NCI-H748 (cell line): ENCODE data around the gene PPARG.
"Not testable (repeated sequence)": the region's sequence is repeated elsewhere in the genome, so short reads cannot be mapped to it uniquely, and the experiment has no call there.

ENCODE experiments used
- DNase-seq: peaks from one replicate; lab custom pipeline; 2025; ENCODE audit not compliant: unreplicated experiment; lab: John Stamatoyannopoulos, UW

The PPARG gene

DNA sequence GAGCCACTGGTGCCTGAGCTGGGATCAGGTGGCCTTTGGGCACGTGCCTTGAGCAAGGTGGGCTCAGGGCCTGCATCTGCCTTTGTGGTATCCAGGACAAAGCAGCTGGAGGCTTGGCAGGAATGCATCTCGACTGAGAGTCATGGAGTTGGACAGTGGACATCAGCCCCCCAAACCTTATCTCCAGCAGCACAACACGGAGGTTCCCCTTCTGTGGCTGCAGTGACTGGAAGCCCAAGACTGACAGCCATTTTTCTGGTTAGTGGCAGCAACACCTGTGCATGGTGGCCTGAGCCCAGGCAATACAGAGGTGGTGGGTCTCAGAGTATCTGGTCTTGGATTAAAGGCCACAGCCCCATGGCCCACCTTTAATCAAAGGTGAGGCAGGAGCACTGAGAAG, 167.6 kb downstream of the PPARG start:
- no peak for DNase-seq

- DNase-seq, result not testable (repeated sequence)
Measured at GRCh38 chr3:12457380-12457779, 168.5 kb downstream of the PPARG start.

DNA sequence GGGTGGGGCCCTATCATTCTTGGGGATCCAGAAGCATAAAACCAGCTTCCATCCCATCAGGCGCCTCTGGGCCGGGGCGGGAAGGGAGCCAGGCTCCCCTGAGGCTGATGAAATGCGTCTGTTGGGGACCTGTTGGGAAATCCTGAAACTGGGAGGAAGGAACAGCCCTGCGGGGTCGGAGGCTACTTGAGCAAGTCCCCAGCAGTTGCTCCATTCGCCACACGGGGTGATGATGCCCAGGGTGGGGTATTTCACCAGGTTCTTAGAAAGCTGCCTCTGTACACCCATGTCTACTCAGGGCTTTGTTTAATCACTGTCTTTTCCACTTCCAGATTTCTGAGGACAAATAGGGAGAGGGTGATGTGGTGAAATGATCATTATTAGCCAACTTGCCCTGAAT, 170.0 kb downstream of the PPARG start:
- no peak for DNase-seq

GRCh38 chr3:12460127-12460526, 171.3 kb downstream of the PPARG start:
- DNase-seq, result no peak

DNA sequence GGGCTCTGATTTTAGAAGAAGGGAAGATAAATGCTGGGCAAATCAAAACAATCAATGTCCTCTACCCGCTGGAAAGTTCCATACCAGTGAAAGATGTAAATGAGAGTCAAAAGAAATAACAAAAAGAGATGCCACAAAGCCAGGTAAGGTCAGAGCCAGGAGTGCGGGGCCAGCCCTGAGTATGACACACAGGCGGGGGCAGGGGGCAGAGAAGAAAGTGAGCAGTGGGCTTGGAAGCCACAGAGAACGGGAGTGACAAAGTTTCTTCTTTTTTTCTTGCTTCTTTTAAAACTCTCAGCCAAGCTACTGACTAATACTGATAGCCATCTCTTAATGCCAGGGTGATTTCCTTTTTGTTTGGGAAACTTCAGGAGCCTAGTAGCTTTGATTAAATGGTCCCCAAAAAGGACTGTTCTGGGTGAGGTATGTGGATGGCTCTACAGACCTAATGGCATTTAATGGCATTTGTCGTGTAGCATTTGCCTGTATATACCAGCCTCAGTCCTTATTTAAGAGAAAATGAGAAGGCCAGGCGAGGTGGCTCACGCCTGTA, 172.3 kb downstream of the PPARG start:
- no peak for DNase-seq

GRCh38 chr3:12462159-12462947, 173.5 kb downstream of the PPARG start:
- DNase-seq, result no peak

GRCh38 chr3:12463686-12464085, 174.8 kb downstream of the PPARG start:
- DNase-seq, result no peak

DNA sequence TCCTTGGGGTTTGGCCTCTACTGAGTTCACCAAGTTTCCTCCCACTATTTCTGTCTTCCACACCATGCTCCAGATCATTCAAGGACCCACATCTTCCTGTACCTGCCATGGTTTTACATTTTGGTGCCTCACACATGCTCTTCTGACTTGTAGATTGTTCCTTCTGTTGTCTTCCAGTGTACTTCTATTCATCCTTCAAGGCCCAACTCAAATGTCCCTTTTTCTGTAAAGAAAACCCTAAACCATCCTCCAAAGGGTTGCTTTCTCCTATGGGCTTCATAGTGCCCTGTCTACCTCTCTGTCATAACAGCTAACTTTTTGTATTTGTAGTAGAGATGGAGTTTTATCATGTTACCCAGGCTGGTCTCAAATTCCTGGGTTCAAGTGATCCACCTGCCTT, 175.3 kb downstream of the PPARG start:
- DNase-seq, result no peak

- DNase-seq, result no peak
Measured at GRCh38 chr3:12465151-12465835, 176.4 kb downstream of the PPARG start.

DNA sequence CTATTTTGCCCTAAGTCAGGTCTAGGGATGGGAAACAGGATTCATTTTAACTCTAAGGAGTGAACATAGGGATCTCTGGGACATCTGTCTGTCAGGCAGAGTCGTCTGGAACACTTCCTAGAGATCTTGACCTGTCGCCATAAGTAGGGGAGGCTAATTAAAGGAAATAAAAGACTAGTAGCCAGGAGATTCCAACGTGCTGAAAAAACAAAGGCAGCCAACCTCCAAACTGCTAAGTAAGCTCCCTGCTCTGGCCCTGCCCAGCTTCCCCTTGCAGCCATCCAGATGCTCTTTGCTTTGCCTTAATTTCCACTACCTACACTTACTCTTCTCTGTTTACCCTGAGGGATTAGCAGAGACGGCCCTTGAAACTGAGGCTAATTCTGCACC, 177.0 kb downstream of the PPARG start:
- DNase-seq, result no peak

- DNase-seq, result peak; percentile 16
Measured at GRCh38 chr3:12467746-12468145, 178.9 kb downstream of the PPARG start.

DNA sequence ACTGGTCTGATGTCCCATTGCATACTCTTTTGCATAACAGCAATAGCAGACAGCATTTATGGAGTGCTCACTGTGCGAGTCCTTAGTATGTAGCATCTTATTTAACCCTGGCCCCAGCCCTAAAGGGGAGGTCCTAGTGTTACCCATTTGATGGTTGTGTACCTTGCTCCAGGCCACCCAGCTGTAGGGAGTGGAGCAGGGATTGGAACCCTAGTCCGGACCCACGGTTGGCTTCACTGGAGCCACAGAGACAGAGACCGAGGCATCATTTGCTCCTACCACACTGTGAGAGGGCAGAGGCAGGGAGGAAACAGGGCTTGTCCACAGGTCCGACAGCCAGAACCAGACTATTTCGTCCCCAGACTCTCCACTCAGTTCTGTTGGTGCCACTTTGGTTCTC, 179.4 kb downstream of the PPARG start:
- no peak for DNase-seq

GRCh38 chr3:12468757-12469156, 179.9 kb downstream of the PPARG start:
- no peak for DNase-seq

DNA sequence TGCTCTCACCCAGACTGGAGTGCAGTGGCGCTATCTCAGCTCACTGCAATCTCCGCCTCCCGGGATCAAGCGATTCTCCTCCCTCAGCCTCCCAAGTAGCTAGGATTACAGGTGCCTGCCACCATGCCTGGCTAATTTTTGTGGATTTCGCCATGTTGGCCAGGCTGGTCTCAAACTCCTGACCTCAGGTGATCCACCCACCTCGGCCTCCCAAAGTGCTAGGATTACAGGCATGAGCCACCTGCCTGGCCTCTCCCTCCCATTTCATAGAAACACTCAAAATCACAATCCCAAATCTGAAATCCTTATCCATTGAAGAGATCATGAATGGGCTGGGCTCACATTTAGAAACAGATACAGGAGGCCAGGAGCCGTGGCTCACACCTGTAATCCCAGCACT, 180.4 kb downstream of the PPARG start:
- not testable (repeated sequence) for DNase-seq

DNA sequence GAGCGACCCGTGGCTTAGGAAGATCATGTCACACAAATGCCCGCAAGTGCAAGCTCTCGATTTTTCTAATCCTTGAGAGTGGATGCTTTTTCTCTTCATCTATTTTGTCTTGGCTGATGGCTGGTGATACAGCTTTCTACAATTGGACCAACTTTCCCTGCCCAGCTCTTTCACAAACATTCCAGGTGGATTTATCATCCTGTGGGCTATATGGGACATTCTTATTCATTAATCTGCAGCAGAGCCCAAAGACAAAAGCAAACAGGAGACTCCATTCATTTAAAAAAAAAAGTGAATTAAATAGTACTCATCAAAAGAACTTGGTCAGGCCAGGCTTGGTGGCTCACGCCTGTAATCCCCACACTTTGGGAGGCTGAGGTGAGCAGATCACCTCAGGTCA, 181.2 kb downstream of the PPARG start:
- no peak for DNase-seq

DNA sequence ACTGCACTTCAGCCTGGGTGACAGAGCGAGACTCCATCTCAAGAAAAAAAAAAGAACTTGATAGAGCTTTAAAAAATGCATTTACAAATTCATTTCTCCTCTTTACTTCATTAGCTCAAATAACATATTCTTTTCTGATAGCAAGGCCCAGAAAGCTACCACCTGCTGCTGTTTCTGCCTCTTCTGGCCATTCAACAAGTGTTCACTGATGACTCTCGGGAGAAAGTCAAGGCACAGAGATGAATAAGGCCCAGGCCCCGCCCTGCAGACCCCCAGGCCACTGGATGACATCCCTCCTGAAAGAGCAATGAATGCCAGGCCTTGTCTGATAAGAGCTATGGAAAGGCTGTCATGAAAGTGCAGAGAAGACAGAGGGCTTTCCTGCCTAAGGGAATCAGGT, 181.8 kb downstream of the PPARG start:
- no peak for DNase-seq

DNA sequence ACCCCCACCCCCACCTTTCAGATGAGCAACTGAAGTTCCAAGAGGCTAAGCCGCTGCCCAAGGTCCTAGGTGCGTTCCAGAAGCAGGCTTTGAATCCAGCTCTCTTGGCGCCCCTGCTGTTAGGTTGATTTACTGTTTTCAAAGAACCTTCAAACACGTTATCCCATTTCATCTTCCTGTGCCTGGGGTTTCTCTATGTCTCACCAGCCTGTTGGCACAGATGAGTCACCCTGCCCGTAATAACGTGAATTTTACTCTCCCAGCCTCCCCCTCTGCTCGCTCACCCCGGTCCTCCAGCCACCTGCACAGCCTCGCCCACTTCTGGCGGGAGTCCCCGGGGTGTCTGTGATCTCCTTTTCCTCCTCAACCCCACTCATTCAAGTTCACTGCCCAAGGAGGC, 182.4 kb downstream of the PPARG start:
- no peak for DNase-seq

- no peak for DNase-seq
Measured at GRCh38 chr3:12472000-12472610, 183.2 kb downstream of the PPARG start.

DNA sequence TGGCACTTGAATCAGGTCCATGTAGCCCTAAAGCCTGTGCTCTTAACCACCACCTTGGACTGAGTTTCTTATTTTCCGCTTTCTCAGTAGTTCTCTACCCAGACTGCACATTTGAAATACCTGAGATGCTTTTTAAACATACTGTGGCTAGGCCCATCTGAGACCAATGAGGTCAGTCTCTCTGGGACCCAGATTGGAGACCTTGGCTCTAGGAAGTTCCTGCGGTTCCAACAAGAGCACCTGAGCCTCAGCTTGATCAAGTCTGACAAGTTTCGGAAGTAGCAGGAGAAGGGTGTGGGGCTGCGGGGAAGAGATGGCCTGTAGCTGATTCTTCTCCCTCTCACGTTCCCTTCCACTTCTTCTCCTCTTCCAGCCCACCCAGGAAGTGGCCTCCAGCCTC, 183.9 kb downstream of the PPARG start:
- no peak for DNase-seq

DNA sequence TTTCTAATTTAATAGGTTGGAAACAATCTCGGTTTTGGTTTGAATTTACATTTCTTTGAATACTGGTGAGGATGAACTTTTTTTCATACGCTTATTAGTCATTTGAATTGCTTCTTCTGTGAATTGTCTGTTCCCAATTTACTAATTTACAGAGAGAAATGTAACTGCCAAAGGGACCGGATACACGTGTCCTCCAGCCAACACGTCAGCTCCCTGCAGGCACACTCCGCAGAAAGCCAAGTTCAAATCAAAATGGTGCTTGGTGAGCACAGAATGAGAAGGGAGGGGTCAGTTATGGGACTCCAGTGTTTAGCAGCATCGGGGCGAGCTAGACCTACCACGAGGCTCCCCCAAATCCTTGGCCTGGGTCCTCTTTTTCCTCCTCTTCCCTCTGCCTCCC, 184.6 kb downstream of the PPARG start:
- DNase-seq, result no peak

- DNase-seq, result no peak
Measured at GRCh38 chr3:12476238-12476897, 187.5 kb downstream of the PPARG start.
